Panc1 (cell line): ENCODE measurements around the gene ELOB. TPM values are rescaled to one million over a fixed set of nuclear protein-coding genes. Genes with fewer than 3 reads are reported as not detected.

Source experiments
- ATAC-seq: fragments of 200-7000 bp; cut with Tn5 transposase; 2 replicates; pipeline ENCODE4 v1.9.1; 2020; ENCODE audit warnings: mild to moderate bottlenecking, moderate library complexity
- BruUV-seq: library from RNA; stranded (reverse); fragments of 400-500 nt; replicated peaks from 2 replicates; lab custom pipeline; 2021; lab: Mats Ljungman, UMichigan
- CTCF ChIA-PET: fragments of 300-600 bp; sonication (Branson Sonifier 250); formaldehyde crosslinking; loops from one replicate; lab custom pipeline; 2022; ENCODE audit warnings: antibody characterized with exemption; lab: Charles Lee
- POLR2A ChIA-PET: fragments of 300-600 bp; sonication (Branson Sonifier 250); formaldehyde crosslinking; loops from one replicate; lab custom pipeline; 2022; ENCODE audit warnings: antibody characterized with exemption; lab: Charles Lee
- DNase-seq: peaks from one replicate; pipeline ENCODE4 v3.0.0-alpha.2; 2010; ENCODE audit warnings: low read depth, low spot score
- H3K27ac ChIP-seq: 2 replicates; pipeline ENCODE4 v1.5.1; 2011; ENCODE audit warnings: mild to moderate bottlenecking, low read length, inconsistent platforms
- H3K27me3 ChIP-seq: fragments of 200-500 bp; sonication (Bioruptor generic); 2 replicates; pipeline ENCODE4 v1.6.0; 2014; ENCODE audit warnings: low read length, inconsistent platforms; ENCODE audit not compliant: control insufficient read depth, insufficient read depth
- H3K36me3 ChIP-seq: fragments of 200-500 bp; sonication (Bioruptor generic); 2 replicates; pipeline ENCODE4 v1.5.1; 2014; ENCODE audit warnings: inconsistent platforms, mild to moderate bottlenecking, low read length, moderate library complexity; ENCODE audit not compliant: control insufficient read depth, insufficient read depth
- H3K4me1 ChIP-seq: 2 replicates; pipeline ENCODE4 v1.5.1; 2011; ENCODE audit warnings: inconsistent platforms, mild to moderate bottlenecking, low read length, moderate library complexity; ENCODE audit not compliant: control insufficient read depth, insufficient read depth
- H3K4me3 ChIP-seq, 2 experiments: 2 replicates each; pipeline ENCODE4 v1.5.1; 2011 to 2012; ENCODE audit warnings: low read depth in 2 of 2, low read length in 2 of 2, mild to moderate bottlenecking in 2 of 2, inconsistent platforms in 1 of 2, moderate library complexity in 1 of 2
- H3K9me3 ChIP-seq: fragments of 200-500 bp; sonication (Bioruptor generic); 2 replicates; pipeline ENCODE4 v1.5.1; 2014; ENCODE audit warnings: low read depth, mild to moderate bottlenecking, inconsistent platforms, low read length, moderate library complexity; ENCODE audit not compliant: control insufficient read depth, insufficient read depth
- POLR2AphosphoS5 ChIP-seq: IDR thresholded peaks from 2 replicates; pipeline ENCODE4 v1.6.1; 2012; ENCODE audit warnings: mild to moderate bottlenecking, low read depth, low read length, moderate library complexity
- REST ChIP-seq, 2 experiments: IDR thresholded peaks; 2 replicates each; pipeline ENCODE4 v1.6.1; 2011 to 2012; ENCODE audit warnings: low read depth in 2 of 2, control low read depth in 1 of 2, low read length in 1 of 2, mild to moderate bottlenecking in 1 of 2, moderate library complexity in 1 of 2; ENCODE audit not compliant: insufficient read depth in 1 of 2
- SIN3A ChIP-seq: IDR thresholded peaks from 2 replicates; pipeline ENCODE4 v1.6.1; 2012; ENCODE audit warnings: low read depth, mild to moderate bottlenecking, low read length, moderate library complexity, borderline replicate concordance; ENCODE audit not compliant: insufficient read depth
- TCF7L2 ChIP-seq: IDR thresholded peaks from 2 replicates; pipeline ENCODE4 v1.6.1; 2011; ENCODE audit warnings: mild to moderate bottlenecking, low read depth, low read length, inconsistent platforms
- in situ Hi-C: cut with HindIII; loops from 2 replicates; pipeline ENCODE4 v1.10.0; 2016; ENCODE audit warnings: low sequenced_read_pairs, low pct_unique_long_range_greater_than_20kb
- intact Hi-C: fragments of 100-400 bp; cut with micrococcal nuclease; formaldehyde crosslinking; loops from one replicate; pipeline ENCODE4 v1.10.0; 2022; ENCODE audit not compliant: unreplicated experiment
- total RNA-seq: library from RNA; stranded (reverse); gene quantifications from one replicate; pipeline ENCODE4 v1.2.1, GENCODE V29; 2021; ENCODE audit not compliant: unreplicated experiment
- TF ChIP-seq, protein P1 (sequence below): fragments of 450-650 bp; IDR thresholded peaks from 2 replicates; pipeline ENCODE4 v1.5.1; 2017; ENCODE audit warnings: mild to moderate bottlenecking

ELOB gene
- total RNA-seq, 1 experiment from 2014 or later = 642 TPM

- intact Hi-C loops = no loop called here
- no peak overlapping the region for H3K4me3 ChIP-seq
- no TSS peak for BruUV-seq
- no peaks in the 10 kb centered on the region for H3K9me3 ChIP-seq
- ATAC-seq (no peak), DNase-seq (no peak)
- TF ChIP-seq REST (IDR thresholded peaks at IDR 0.05; ENCODE audit: insufficient read depth in 1 of 2, low read depth in 2 of 2, low read length in 1 of 2) (no peak), SIN3A (no peak), POLR2AphosphoS5 (no peak), TCF7L2 (no peak)
- TF ChIP-seq, protein P1, sequence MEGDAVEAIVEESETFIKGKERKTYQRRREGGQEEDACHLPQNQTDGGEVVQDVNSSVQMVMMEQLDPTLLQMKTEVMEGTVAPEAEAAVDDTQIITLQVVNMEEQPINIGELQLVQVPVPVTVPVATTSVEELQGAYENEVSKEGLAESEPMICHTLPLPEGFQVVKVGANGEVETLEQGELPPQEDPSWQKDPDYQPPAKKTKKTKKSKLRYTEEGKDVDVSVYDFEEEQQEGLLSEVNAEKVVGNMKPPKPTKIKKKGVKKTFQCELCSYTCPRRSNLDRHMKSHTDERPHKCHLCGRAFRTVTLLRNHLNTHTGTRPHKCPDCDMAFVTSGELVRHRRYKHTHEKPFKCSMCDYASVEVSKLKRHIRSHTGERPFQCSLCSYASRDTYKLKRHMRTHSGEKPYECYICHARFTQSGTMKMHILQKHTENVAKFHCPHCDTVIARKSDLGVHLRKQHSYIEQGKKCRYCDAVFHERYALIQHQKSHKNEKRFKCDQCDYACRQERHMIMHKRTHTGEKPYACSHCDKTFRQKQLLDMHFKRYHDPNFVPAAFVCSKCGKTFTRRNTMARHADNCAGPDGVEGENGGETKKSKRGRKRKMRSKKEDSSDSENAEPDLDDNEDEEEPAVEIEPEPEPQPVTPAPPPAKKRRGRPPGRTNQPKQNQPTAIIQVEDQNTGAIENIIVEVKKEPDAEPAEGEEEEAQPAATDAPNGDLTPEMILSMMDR = no peak
- ChIA-PET CTCF (no interaction called here), POLR2A (interaction anchor here (0.6 kb wide), 1 partner anchor 629 kb away, joined by 3 read pairs; no protein-coding TSS in a partner anchor)
- H3K36me3 ChIP-seq = no peaks in the 10 kb centered on the region
- peaks cover 6% of the 10 kb centered on the region for H3K4me1 ChIP-seq
- in situ Hi-C loops = no loop called here
- no peak overlapping the region for H3K27ac ChIP-seq
- no peaks in the 10 kb centered on the region for H3K27me3 ChIP-seq
Observed at GRCh38 chr16:2742323-2743006, 34.6 kb downstream of the ELOB start.

GRCh38 chr16:2741168-2741567 lies 35.9 kb downstream of the ELOB start:
- POLR2A ChIA-PET = no interaction called here
- CTCF ChIA-PET = no interaction called here
- peaks cover 6% of the 10 kb centered on the region for H3K4me1 ChIP-seq

More at GRCh38 chr16:2741168-2741567, 35.9 kb downstream of the ELOB start:
- no peak for ATAC-seq
- in situ Hi-C loops (no loop called here), intact Hi-C loops (no loop called here)
- BruUV-seq = no TSS peak
- H3K27me3 ChIP-seq = no peaks in the 10 kb centered on the region
- no peak overlapping the region for H3K4me3 ChIP-seq
- no peak for DNase-seq
- H3K36me3 ChIP-seq = no peaks in the 10 kb centered on the region
- H3K9me3 ChIP-seq = no peaks in the 10 kb centered on the region
- H3K27ac ChIP-seq = no peak overlapping the region
- no peak for TF ChIP-seq POLR2AphosphoS5
- no peak for TF ChIP-seq SIN3A
- TF ChIP-seq REST (IDR thresholded peaks at IDR 0.05; ENCODE audit: insufficient read depth in 1 of 2, low read depth in 2 of 2, low read length in 1 of 2) = no peak
- no peak for TF ChIP-seq TCF7L2
- TF ChIP-seq, protein P1 = no peak
